ENCODE data around the gene SERINC2. TPM values are rescaled to one million over a fixed set of nuclear protein-coding genes. Genes with fewer than 3 reads are reported as not detected.
A peak's percentile ranks its signal among the peaks of the same experiment; 100 is the strongest.

SERINC2 gene
- total and polyA plus RNA-seq, 9 of the 15 experiments (the other 6 are each of a cell fraction or from before 2014, with no cell fraction given): 0.07 to 1.2 (median 0.70) TPM; not detected in 2

DNA sequence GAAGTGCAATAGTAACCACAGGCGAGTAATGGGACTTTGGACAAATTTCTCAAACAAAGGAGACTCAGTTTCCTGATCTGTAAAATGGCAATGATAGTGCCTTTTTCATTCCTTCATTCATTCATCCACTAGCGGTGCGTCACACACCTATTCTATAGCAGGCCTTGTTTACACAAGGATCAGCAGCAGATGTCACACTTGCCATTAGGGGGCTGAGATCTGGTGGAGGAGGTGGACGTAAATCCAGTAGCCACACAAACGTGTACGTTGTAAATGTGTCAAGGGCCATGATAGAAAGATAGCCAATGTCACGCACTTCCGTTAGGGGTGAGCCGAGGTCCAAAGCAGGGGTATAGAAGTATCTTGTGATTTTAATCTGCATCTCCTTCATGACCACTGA is 34.2 kb downstream of the SERINC2 start (continued):
- TF ChIP-seq, protein P1, sequence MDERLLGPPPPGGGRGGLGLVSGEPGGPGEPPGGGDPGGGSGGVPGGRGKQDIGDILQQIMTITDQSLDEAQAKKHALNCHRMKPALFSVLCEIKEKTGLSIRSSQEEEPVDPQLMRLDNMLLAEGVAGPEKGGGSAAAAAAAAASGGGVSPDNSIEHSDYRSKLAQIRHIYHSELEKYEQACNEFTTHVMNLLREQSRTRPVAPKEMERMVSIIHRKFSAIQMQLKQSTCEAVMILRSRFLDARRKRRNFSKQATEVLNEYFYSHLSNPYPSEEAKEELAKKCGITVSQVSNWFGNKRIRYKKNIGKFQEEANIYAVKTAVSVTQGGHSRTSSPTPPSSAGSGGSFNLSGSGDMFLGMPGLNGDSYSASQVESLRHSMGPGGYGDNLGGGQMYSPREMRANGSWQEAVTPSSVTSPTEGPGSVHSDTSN (CRISPR knock-in tag; IDR thresholded peaks at IDR 0.05; ENCODE audit: low read depth): no peak
- TF ChIP-seq, protein P1 (tag; conservative IDR thresholded peaks at IDR 0.05; ENCODE audit: low read depth): peak; percentile 85
- TF ChIP-seq NELFE (IDR thresholded peaks at IDR 0.05; ENCODE audit: insufficient read depth, insufficient read length) (no peak), ZNF431 (CRISPR knock-in tag; IDR thresholded peaks at IDR 0.05) (no peak), TEAD4 (IDR thresholded peaks at IDR 0.05; ENCODE audit: low read length) (0 out of 2 replicates have a peak, but pooled peaks have one; percentile 14), TEAD4 (CRISPR knock-in tag; IDR thresholded peaks at IDR 0.05; ENCODE audit: borderline replicate concordance) (no peak), ASH1L (IDR thresholded peaks at IDR 0.05; ENCODE audit: borderline replicate concordance, low read depth, partially characterized antibody) (no peak), SIN3A (IDR thresholded peaks at IDR 0.05; ENCODE audit: borderline replicate concordance in 2 of 2, control insufficient read depth in 1 of 2, low read depth in 2 of 2, low read length in 2 of 2) (no peak), HLTF (IDR thresholded peaks at IDR 0.05) (no peak), ILF3 (IDR thresholded peaks at IDR 0.05; ENCODE audit: borderline replicate concordance) (no peak), JUND (IDR thresholded peaks at IDR 0.05; ENCODE audit: borderline replicate concordance, low read depth, low read length) (no peak; the same call in 1 of the 2 replicates), JUND (tag; IDR thresholded peaks at IDR 0.05; ENCODE audit: borderline replicate concordance, low read depth, low read length) (peak; percentile 58; the same call in 1 of the 3 replicates), MEF2D (tag; conservative IDR thresholded peaks at IDR 0.05; ENCODE audit: low read depth) (no peak), MECOM (CRISPR knock-in tag; IDR thresholded peaks at IDR 0.05) (no peak), FOXK2 (conservative IDR thresholded peaks at IDR 0.05 in 1 of 2, IDR thresholded peaks at IDR 0.05 in 1 of 2; ENCODE audit: low read depth in 2 of 2) (peak; percentile 68 to 71; a peak in 1 of 4 replicates), MTA3 (IDR thresholded peaks at IDR 0.05; ENCODE audit: borderline replicate concordance) (no peak), NBN (IDR thresholded peaks at IDR 0.05; ENCODE audit: low read depth) (no peak), ZNF3 (CRISPR knock-in tag; IDR thresholded peaks at IDR 0.05) (no peak)
- TF ChIP-seq, protein P2, sequence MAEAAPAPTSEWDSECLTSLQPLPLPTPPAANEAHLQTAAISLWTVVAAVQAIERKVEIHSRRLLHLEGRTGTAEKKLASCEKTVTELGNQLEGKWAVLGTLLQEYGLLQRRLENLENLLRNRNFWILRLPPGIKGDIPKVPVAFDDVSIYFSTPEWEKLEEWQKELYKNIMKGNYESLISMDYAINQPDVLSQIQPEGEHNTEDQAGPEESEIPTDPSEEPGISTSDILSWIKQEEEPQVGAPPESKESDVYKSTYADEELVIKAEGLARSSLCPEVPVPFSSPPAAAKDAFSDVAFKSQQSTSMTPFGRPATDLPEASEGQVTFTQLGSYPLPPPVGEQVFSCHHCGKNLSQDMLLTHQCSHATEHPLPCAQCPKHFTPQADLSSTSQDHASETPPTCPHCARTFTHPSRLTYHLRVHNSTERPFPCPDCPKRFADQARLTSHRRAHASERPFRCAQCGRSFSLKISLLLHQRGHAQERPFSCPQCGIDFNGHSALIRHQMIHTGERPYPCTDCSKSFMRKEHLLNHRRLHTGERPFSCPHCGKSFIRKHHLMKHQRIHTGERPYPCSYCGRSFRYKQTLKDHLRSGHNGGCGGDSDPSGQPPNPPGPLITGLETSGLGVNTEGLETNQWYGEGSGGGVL (CRISPR knock-in tag; IDR thresholded peaks at IDR 0.05): no peak
- TF ChIP-seq, protein P3, sequence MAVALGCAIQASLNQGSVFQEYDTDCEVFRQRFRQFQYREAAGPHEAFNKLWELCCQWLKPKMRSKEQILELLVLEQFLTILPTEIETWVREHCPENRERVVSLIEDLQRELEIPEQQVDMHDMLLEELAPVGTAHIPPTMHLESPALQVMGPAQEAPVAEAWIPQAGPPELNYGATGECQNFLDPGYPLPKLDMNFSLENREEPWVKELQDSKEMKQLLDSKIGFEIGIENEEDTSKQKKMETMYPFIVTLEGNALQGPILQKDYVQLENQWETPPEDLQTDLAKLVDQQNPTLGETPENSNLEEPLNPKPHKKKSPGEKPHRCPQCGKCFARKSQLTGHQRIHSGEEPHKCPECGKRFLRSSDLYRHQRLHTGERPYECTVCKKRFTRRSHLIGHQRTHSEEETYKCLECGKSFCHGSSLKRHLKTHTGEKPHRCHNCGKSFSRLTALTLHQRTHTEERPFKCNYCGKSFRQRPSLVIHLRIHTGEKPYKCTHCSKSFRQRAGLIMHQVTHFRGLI (CRISPR knock-in tag; IDR thresholded peaks at IDR 0.05): no peak
- TF ChIP-seq, protein P4, sequence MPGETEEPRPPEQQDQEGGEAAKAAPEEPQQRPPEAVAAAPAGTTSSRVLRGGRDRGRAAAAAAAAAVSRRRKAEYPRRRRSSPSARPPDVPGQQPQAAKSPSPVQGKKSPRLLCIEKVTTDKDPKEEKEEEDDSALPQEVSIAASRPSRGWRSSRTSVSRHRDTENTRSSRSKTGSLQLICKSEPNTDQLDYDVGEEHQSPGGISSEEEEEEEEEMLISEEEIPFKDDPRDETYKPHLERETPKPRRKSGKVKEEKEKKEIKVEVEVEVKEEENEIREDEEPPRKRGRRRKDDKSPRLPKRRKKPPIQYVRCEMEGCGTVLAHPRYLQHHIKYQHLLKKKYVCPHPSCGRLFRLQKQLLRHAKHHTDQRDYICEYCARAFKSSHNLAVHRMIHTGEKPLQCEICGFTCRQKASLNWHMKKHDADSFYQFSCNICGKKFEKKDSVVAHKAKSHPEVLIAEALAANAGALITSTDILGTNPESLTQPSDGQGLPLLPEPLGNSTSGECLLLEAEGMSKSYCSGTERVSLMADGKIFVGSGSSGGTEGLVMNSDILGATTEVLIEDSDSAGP (CRISPR knock-in tag; IDR thresholded peaks at IDR 0.05): no peak

Data from K562 (cell line).